H9 (cell line): Measurements from ENCODE around the gene MYO18B. TPM values are rescaled to one million over a fixed set of nuclear protein-coding genes. Genes with fewer than 3 reads are reported as not detected.

ENCODE experiments used
- DNase-seq: peaks from one replicate; pipeline ENCODE4 v3.0.0-alpha.2; 2017
- H2AFZ ChIP-seq: one replicate; pipeline ENCODE4 v1.6.1; 2013; ENCODE audit warnings: mild to moderate bottlenecking, low read length, control low read depth, moderate library complexity
- H2AK5ac ChIP-seq: 2 replicates; pipeline ENCODE4 v1.6.1; 2013; ENCODE audit warnings: low read length, control low read depth, mixed read lengths; ENCODE audit not compliant: insufficient read length
- H2BK120ac ChIP-seq: one replicate; pipeline ENCODE4 v1.6.1; 2013; ENCODE audit warnings: low read depth, mild to moderate bottlenecking, low read length, control low read depth, inconsistent platforms; ENCODE audit not compliant: poor library complexity, severe bottlenecking
- H2BK12ac ChIP-seq: 2 replicates; pipeline ENCODE4 v1.6.1; 2013; ENCODE audit warnings: low read length, control low read depth, mixed read lengths, low read depth; ENCODE audit not compliant: insufficient read length
- H2BK15ac ChIP-seq: 2 replicates; pipeline ENCODE4 v1.6.1; 2013; ENCODE audit warnings: low read depth, low read length, control low read depth
- H2BK20ac ChIP-seq: one replicate; pipeline ENCODE4 v1.6.1; 2013; ENCODE audit warnings: low read depth, mild to moderate bottlenecking, low read length, control low read depth, inconsistent platforms; ENCODE audit not compliant: poor library complexity, severe bottlenecking
- H2BK5ac ChIP-seq: 2 replicates; pipeline ENCODE4 v1.6.1; 2013; ENCODE audit warnings: low read length, control low read depth, mixed read lengths; ENCODE audit not compliant: insufficient read length
- H3K14ac ChIP-seq: 2 replicates; pipeline ENCODE4 v1.6.1; 2013; ENCODE audit warnings: low read length, control low read depth; ENCODE audit not compliant: insufficient read depth
- H3K18ac ChIP-seq: 2 replicates; pipeline ENCODE4 v1.6.1; 2013; ENCODE audit warnings: low read depth, mild to moderate bottlenecking, mixed read lengths, low read length, control low read depth; ENCODE audit not compliant: insufficient read length
- H3K23ac ChIP-seq: 2 replicates; pipeline ENCODE4 v1.6.1; 2013; ENCODE audit warnings: low read length, control low read depth, mixed read lengths, low read depth; ENCODE audit not compliant: insufficient read length
- H3K23me2 ChIP-seq: 2 replicates; pipeline ENCODE4 v1.6.1; 2013; ENCODE audit warnings: low read depth, mild to moderate bottlenecking, mixed read lengths, low read length, control low read depth; ENCODE audit not compliant: insufficient read length, poor library complexity, severe bottlenecking
- H3K27ac ChIP-seq: 2 replicates; pipeline ENCODE4 v1.5.1; 2013; ENCODE audit warnings: low read length, control low read depth, mixed read lengths, low read depth; ENCODE audit not compliant: insufficient read length
- H3K27me3 ChIP-seq: 2 replicates; pipeline ENCODE4 v1.6.1; 2013; ENCODE audit warnings: low read length, control low read depth, inconsistent platforms; ENCODE audit not compliant: insufficient read depth
- H3K4ac ChIP-seq: 2 replicates; pipeline ENCODE4 v1.6.1; 2013; ENCODE audit warnings: low read depth, mild to moderate bottlenecking, control low read depth, inconsistent platforms, low read length, moderate library complexity
- H3K4me1 ChIP-seq: 2 replicates; pipeline ENCODE4 v1.6.1; 2013; ENCODE audit warnings: low read length, control low read depth, inconsistent platforms; ENCODE audit not compliant: insufficient read depth
- H3K4me2 ChIP-seq: 2 replicates; pipeline ENCODE4 v1.6.1; 2013; ENCODE audit warnings: low read length, control low read depth, mixed read lengths; ENCODE audit not compliant: insufficient read length, insufficient read depth
- H3K56ac ChIP-seq: 2 replicates; pipeline ENCODE4 v1.6.1; 2013; ENCODE audit warnings: low read depth, mild to moderate bottlenecking, mixed read lengths, low read length, control low read depth; ENCODE audit not compliant: insufficient read length
- H3K79me1 ChIP-seq: 2 replicates; pipeline ENCODE4 v1.6.1; 2013; ENCODE audit warnings: low read depth, mild to moderate bottlenecking, moderate library complexity, low read length, control low read depth, inconsistent platforms; ENCODE audit not compliant: insufficient read depth, poor library complexity, severe bottlenecking
- H3K79me2 ChIP-seq: 2 replicates; pipeline ENCODE4 v1.6.1; 2013; ENCODE audit warnings: low read length, control low read depth, inconsistent platforms; ENCODE audit not compliant: insufficient read depth
- H3K9ac ChIP-seq: 2 replicates; pipeline ENCODE4 v1.6.1; 2013; ENCODE audit warnings: low read length, control low read depth, mixed read lengths; ENCODE audit not compliant: insufficient read length; ENCODE audit errors: extremely low read depth
- H3K9me3 ChIP-seq: one replicate; pipeline ENCODE4 v1.6.1; 2013; ENCODE audit warnings: low read depth, low read length, inconsistent platforms; ENCODE audit not compliant: control insufficient read depth
- H3T11ph ChIP-seq: one replicate; pipeline ENCODE4 v1.6.1; 2013; ENCODE audit warnings: mild to moderate bottlenecking, low read length, control low read depth, inconsistent platforms
- H4K20me1 ChIP-seq: one replicate; pipeline ENCODE4 v1.6.1; 2013; ENCODE audit not compliant: control insufficient read depth, insufficient read length, insufficient read depth
- H4K5ac ChIP-seq: 2 replicates; pipeline ENCODE4 v1.6.1; 2013; ENCODE audit warnings: low read depth, mild to moderate bottlenecking, mixed read lengths, low read length, control low read depth; ENCODE audit not compliant: insufficient read length
- H4K8ac ChIP-seq: replicated peaks from 2 replicates; pipeline ENCODE4 v1.6.1; 2013; ENCODE audit warnings: low read length, control low read depth, mixed read lengths, low read depth; ENCODE audit not compliant: insufficient read length
- H4K91ac ChIP-seq: 2 replicates; pipeline ENCODE4 v1.6.1; 2013; ENCODE audit warnings: low read depth, mild to moderate bottlenecking, moderate library complexity, mixed read lengths, low read length, control low read depth; ENCODE audit not compliant: insufficient read length
- H3K27ac Mint-ChIP-seq, 3 experiments: 2 replicates in 2 of 3; 3 replicates in 1 of 3; pipeline ENCODE4 v1.8.0; 2020 to 2021; ENCODE audit warnings: mixed read lengths in 3 of 3, mild to moderate bottlenecking in 1 of 3, moderate library complexity in 1 of 3
- H3K27me3 Mint-ChIP-seq: 2 replicates; pipeline ENCODE4 v1.8.0; 2021; ENCODE audit warnings: low read depth, mild to moderate bottlenecking, moderate library complexity, mixed read lengths
- H3K36me3 Mint-ChIP-seq, 3 experiments: 2 replicates in 2 of 3; 3 replicates in 1 of 3; pipeline ENCODE4 v1.8.0; 2020 to 2021; ENCODE audit warnings: low read depth in 3 of 3, mixed read lengths in 3 of 3; ENCODE audit not compliant: insufficient read depth in 1 of 3
- H3K4me1 Mint-ChIP-seq, 2 experiments: 2 replicates each; pipeline ENCODE4 v1.8.0; 2020; ENCODE audit warnings: mixed read lengths in 2 of 2
- H3K4me3 Mint-ChIP-seq, 2 experiments: 2 replicates in 1 of 2; 3 replicates in 1 of 2; pipeline ENCODE4 v1.8.0; 2020 to 2021; ENCODE audit warnings: mild to moderate bottlenecking in 2 of 2, mixed read lengths in 2 of 2, moderate library complexity in 1 of 2
- H3K9me3 Mint-ChIP-seq, 2 experiments: 2 replicates in 1 of 2; 3 replicates in 1 of 2; pipeline ENCODE4 v1.8.0; 2020; ENCODE audit warnings: mild to moderate bottlenecking in 2 of 2, mixed read lengths in 2 of 2, moderate library complexity in 1 of 2
- WGBS: extraction: QIAGEN DNeasy Blood & Tissue Kit; methylation state at CpG from one replicate; pipeline ENCODE4 v1.1.7; 2013; ENCODE audit warnings: missing lambda C conversion rate, low lambda C conversion rate, mixed read lengths; ENCODE audit not compliant: insufficient read length; ENCODE audit errors: extremely low coverage; 5-methylcytosine and 5-hydroxymethylcytosine counted together
- total RNA-seq: library from RNA; stranded (reverse); gene quantifications from 2 replicates; pipeline ENCODE4 v1.2.1, GENCODE V29; 2021
- TF ChIP-seq, protein P1 (sequence below): fragments of 200-600 bp; sonication (generic); conservative IDR thresholded peaks from 3 replicates; pipeline ENCODE4 v1.8.0; 2021; ENCODE audit warnings: antibody characterized with exemption, mild to moderate bottlenecking

The MYO18B gene
- total RNA-seq, 1 experiment from 2014 or later, result 0.46 TPM

- Histone ChIP-seq H4K5ac (no peak overlapping the region), H3K27ac (no peak overlapping the region), H2BK120ac (no peak overlapping the region), H2AK5ac (no peak overlapping the region), H3K56ac (no peak overlapping the region), H2BK15ac (no peak overlapping the region), H3K4me2 (no peak overlapping the region), H3K23me2 (no peaks in the 10 kb centered on the region), H3K9ac (no peak overlapping the region), H2BK5ac (no peak overlapping the region), H3K79me2 (no peaks in the 10 kb centered on the region), H3K18ac (no peak overlapping the region), H3K79me1 (no peaks in the 10 kb centered on the region), H3T11ph (no peak overlapping the region), H2BK20ac (no peak overlapping the region), H4K91ac (no peak overlapping the region), H3K23ac (no peak overlapping the region), H2AFZ (no peak overlapping the region), H2BK12ac (no peak overlapping the region), H4K8ac (no peak overlapping the region), H3K4ac (no peak overlapping the region), H3K9me3 (no peaks in the 10 kb centered on the region), H3K14ac (no peak overlapping the region), H3K27me3 (no peaks in the 10 kb centered on the region), H4K20me1 (no peaks in the 10 kb centered on the region), H3K4me1 (no peaks in the 10 kb centered on the region)
- TF ChIP-seq, protein P1, sequence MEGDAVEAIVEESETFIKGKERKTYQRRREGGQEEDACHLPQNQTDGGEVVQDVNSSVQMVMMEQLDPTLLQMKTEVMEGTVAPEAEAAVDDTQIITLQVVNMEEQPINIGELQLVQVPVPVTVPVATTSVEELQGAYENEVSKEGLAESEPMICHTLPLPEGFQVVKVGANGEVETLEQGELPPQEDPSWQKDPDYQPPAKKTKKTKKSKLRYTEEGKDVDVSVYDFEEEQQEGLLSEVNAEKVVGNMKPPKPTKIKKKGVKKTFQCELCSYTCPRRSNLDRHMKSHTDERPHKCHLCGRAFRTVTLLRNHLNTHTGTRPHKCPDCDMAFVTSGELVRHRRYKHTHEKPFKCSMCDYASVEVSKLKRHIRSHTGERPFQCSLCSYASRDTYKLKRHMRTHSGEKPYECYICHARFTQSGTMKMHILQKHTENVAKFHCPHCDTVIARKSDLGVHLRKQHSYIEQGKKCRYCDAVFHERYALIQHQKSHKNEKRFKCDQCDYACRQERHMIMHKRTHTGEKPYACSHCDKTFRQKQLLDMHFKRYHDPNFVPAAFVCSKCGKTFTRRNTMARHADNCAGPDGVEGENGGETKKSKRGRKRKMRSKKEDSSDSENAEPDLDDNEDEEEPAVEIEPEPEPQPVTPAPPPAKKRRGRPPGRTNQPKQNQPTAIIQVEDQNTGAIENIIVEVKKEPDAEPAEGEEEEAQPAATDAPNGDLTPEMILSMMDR, result no peak
- peaks cover 8% of the 10 kb centered on the region for H3K27me3 Mint-ChIP-seq
- H3K9me3 Mint-ChIP-seq, result no peaks in the 10 kb centered on the region
- no peaks in the 10 kb centered on the region for H3K36me3 Mint-ChIP-seq
- H3K27ac Mint-ChIP-seq, result no peak overlapping the region
- no CpG with 5 or more reads among the region's 10 CpGs for WGBS
- no peak for DNase-seq
- no peaks in the 10 kb centered on the region for H3K4me1 Mint-ChIP-seq
- H3K4me3 Mint-ChIP-seq, result no peak overlapping the region
These were observed 107.0 kb downstream of the MYO18B start for GRCh38 chr22:25848954-25849353.
